ENCODE measurements around the gene P4HB.

DNA sequence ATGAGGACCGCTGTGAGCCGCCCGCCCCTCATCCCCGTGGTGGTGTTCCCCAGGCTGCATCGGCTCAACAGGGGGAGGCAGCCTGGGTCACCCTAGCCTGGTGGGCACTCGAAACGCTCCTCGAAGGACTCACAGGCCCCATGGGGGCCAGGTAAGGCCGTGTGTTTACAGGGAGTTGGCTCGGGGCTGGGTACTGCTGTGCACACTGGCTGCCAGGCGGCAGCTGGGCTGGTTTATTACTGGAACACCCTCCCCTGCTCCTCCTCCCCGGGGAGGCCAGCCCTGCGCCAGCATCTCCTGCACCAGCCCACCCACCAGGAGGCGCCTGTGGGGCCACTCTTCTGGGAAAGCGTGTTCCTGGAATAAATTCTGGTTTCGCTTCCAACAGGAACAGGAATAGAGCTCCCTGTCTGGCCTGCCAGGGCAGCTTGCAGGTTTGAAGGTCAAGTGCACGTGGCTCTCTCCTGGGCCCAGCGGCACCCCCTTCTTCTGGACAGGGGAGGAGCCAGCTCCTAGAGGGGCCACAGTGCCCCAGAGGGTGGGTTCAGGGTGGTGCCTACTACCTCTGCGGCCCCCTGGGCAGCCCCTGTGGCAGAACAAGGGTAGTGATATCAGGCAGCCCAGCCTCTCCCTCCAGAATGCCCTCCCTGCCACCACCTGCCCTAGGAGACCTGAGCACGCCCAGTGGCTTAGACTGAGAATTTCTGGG is 38.6 kb downstream of the P4HB start:
- peak; percentile 17 for TF ChIP-seq POLR2A (IDR thresholded peaks at IDR 0.05; ENCODE audit: low read length)
- TF ChIP-seq GATA1 (IDR thresholded peaks at IDR 0.05; ENCODE audit: low read depth, low read length) = no peak
